ENCODE data around the gene NMT2.

The NMT2 gene

DNA sequence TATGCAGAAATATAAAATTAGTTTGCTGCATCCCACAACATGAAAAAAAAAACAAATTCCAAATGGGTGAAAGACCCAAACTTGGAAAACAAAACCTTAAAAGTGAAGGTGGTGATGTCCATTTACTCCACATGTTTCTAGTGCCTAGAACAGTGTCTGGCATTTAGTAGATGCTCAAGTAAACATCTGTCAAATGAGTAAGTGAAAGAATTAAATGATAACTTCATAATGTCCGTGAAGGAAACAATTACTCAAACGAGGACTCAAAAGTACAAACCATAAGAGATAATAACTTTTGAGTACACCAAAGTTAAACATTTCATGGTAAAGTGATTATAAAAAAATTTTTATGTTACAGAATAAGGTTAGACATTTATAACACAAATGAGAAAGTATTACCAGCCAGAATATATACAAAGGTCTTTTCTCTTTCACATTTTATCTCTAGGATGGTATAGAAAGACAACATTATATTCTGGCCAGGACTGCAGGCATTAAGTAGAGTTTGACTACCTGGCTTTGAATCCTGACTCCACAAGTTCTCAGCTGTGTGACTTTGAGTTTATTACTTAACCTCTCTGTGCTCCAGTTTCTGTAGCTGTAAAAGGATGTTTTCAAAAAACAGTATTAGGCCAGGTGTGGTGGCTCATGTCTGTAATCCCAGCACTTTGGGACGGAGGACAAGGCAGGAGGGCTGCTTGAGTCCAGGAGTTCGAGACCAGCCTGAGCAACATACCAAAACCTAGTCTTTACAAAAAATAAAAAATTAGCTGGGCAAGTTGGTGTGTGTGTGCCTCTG is 20.7 kb downstream of the NMT2 start:
- no peaks in the 10 kb centered on the region for H3K4me1 ChIP-seq (ENCODE audit: control insufficient read depth in 1 of 2, insufficient read depth in 1 of 2, low read depth in 1 of 2, low read length in 1 of 2)
- H3K9me3 ChIP-seq = no peaks in the 10 kb centered on the region
- H3K4me3 ChIP-seq (ENCODE audit: low read depth in 1 of 2, low read length in 1 of 2) = no peak overlapping the region
- no peaks in the 10 kb centered on the region for H3K36me3 ChIP-seq
- TF ChIP-seq, protein P1, sequence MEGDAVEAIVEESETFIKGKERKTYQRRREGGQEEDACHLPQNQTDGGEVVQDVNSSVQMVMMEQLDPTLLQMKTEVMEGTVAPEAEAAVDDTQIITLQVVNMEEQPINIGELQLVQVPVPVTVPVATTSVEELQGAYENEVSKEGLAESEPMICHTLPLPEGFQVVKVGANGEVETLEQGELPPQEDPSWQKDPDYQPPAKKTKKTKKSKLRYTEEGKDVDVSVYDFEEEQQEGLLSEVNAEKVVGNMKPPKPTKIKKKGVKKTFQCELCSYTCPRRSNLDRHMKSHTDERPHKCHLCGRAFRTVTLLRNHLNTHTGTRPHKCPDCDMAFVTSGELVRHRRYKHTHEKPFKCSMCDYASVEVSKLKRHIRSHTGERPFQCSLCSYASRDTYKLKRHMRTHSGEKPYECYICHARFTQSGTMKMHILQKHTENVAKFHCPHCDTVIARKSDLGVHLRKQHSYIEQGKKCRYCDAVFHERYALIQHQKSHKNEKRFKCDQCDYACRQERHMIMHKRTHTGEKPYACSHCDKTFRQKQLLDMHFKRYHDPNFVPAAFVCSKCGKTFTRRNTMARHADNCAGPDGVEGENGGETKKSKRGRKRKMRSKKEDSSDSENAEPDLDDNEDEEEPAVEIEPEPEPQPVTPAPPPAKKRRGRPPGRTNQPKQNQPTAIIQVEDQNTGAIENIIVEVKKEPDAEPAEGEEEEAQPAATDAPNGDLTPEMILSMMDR (IDR thresholded peaks at IDR 0.05) = no peak
- H3K27ac ChIP-seq = no peak overlapping the region
- no peaks in the 10 kb centered on the region for H3K27me3 ChIP-seq

DNA sequence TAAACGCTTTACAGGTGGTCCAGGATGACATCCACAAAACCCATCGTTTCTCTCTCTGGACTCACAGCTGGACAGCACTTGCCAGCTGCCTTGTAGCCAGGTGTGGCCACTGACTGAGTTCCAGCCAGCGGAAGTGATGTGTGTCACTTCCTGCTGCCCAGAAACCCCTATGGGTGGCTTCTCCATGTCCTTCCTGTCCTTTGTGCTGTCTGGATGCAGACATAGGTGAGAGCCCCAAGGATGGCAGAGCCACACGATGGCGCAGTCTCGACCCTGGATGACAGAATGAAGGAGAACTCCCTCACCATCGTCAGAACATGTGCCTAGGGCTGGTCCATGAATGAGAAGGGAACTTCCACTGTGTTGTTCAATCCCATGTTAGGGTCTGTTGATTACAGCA is 22.1 kb downstream of the NMT2 start:
- TF ChIP-seq, protein P1 (IDR thresholded peaks at IDR 0.05) = no peak
- Histone ChIP-seq H3K4me1 (ENCODE audit: control insufficient read depth in 1 of 2, insufficient read depth in 1 of 2, low read depth in 1 of 2, low read length in 1 of 2) (no peaks in the 10 kb centered on the region), H3K9me3 (no peaks in the 10 kb centered on the region), H3K27me3 (no peaks in the 10 kb centered on the region), H3K4me3 (ENCODE audit: low read depth in 1 of 2, low read length in 1 of 2) (no peak overlapping the region), H3K36me3 (no peaks in the 10 kb centered on the region), H3K27ac (no peak overlapping the region)

DNA sequence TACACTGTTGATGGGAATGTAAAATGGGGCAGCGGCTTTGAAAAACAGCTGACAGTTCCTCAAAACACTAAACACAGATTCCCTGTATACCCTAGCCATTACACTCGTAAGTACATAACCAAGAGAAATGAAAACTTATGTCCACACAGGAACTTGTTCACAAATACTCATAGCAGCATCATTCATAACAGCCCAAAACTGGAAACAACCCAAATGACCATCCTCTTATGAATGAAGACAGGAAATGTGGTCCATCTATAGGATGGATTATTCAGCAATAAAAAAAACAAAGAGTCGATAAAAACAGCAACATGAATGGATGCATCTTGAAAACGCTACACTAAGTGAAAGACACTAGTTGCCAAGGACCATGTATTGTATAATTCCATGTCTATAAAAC is 23.7 kb downstream of the NMT2 start:
- no peaks in the 10 kb centered on the region for H3K4me1 ChIP-seq (ENCODE audit: control insufficient read depth in 1 of 2, insufficient read depth in 1 of 2, low read depth in 1 of 2, low read length in 1 of 2)
- no peaks in the 10 kb centered on the region for H3K36me3 ChIP-seq
- no peak overlapping the region for H3K4me3 ChIP-seq (ENCODE audit: low read depth in 1 of 2, low read length in 1 of 2)
- no peak overlapping the region for H3K27ac ChIP-seq
- no peaks in the 10 kb centered on the region for H3K27me3 ChIP-seq
- TF ChIP-seq, protein P1 (IDR thresholded peaks at IDR 0.05) = no peak
- H3K9me3 ChIP-seq = no peaks in the 10 kb centered on the region

DNA sequence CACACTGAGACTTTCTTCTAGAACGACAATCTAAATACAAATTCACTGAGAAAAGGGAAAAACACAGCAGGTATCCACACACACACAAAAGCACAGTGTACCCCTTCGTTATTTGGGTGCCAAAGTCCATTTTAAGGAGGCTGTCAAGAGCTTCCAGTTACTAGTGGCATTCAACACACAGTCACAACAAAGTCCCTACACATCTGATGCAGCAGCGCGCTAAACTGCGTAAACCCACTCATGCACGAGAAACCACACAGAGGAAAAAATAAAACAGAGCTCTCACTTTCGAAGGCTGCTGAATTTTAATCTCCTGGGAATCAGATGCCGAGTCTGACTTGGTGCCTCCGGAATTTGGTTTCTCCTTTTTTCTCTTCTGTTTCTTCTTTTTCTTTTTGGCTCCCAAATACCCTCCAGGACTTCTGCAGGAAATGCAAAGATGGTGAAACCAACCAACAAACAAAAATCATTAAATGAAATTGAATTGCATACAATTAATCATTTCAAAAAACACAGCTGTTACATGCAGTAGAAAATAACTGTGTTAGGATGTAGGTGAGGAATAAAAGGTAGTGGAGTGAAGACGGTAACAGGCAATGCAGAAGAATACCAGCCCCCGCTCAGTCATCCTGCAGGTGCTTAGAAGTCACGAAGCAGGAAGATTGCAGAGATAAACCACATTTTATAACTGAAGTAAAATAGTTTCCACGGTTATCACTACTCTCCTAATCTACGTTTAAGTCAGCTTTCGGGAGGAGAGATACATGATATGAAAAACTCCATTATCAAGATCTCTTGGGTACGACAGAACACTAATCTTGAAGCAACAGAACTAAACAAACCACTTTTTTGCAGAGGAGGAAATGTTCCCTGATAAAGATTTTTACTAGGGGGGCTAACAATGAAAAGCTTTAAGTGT is 27.1 kb downstream of the NMT2 start:
- TF ChIP-seq, protein P1 (IDR thresholded peaks at IDR 0.05) = no peak
- no peak overlapping the region for H3K4me3 ChIP-seq (ENCODE audit: low read depth in 1 of 2, low read length in 1 of 2)
- no peaks in the 10 kb centered on the region for H3K27me3 ChIP-seq
- H3K4me1 ChIP-seq (ENCODE audit: control insufficient read depth in 1 of 2, insufficient read depth in 1 of 2, low read depth in 1 of 2, low read length in 1 of 2) = no peaks in the 10 kb centered on the region
- H3K27ac ChIP-seq = no peak overlapping the region
- no peaks in the 10 kb centered on the region for H3K36me3 ChIP-seq
- no peaks in the 10 kb centered on the region for H3K9me3 ChIP-seq

DNA sequence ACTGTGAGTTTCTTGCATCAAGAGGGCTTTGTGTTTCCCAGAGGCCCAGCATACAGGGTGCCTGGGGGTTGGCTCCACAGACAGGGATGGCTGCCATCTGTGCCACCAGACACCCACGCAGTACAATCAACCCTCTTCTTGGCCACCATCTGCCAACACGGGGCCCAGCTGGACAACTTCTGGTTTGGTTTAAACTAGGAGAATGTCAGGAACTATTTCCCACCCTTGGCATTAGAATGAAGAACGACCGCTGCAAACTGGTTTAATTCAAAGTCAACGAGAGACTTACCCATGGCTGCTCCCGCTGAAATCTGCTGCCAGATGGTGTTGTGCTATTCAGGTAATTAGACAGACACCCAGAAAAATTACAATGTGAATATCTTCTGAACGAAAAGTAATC is 27.8 kb downstream of the NMT2 start:
- no peak overlapping the region for H3K27ac ChIP-seq
- no peaks in the 10 kb centered on the region for H3K27me3 ChIP-seq
- TF ChIP-seq, protein P1 (IDR thresholded peaks at IDR 0.05) = no peak
- H3K4me3 ChIP-seq (ENCODE audit: low read depth in 1 of 2, low read length in 1 of 2) = no peak overlapping the region
- no peaks in the 10 kb centered on the region for H3K4me1 ChIP-seq (ENCODE audit: control insufficient read depth in 1 of 2, insufficient read depth in 1 of 2, low read depth in 1 of 2, low read length in 1 of 2)
- H3K9me3 ChIP-seq = no peaks in the 10 kb centered on the region
- no peaks in the 10 kb centered on the region for H3K36me3 ChIP-seq
